ENCODE results near the gene ASTN2. TPM values are rescaled to one million over a fixed set of nuclear protein-coding genes. Genes with fewer than 3 reads are reported as not detected.

Gene ASTN2
- total and polyA plus RNA-seq, 9 of the 15 experiments (the other 6 are each of a cell fraction or from before 2014, with no cell fraction given): 0.56 to 3.5 (median 1.9) TPM

GRCh38 chr9:116456490-116457088 is 958.3 kb downstream of the ASTN2 start (continued):
- TF ChIP-seq FOS (IDR thresholded peaks at IDR 0.05; ENCODE audit: extremely low read depth, insufficient read length) (no peak), ZNF408 (CRISPR knock-in tag; IDR thresholded peaks at IDR 0.05; ENCODE audit: low read depth) (no peak), ZNF316 (IDR thresholded peaks at IDR 0.05) (no peak), NFIX (CRISPR knock-in tag; IDR thresholded peaks at IDR 0.05; ENCODE audit: low read depth) (no peak), MBD2 (IDR thresholded peaks at IDR 0.05; ENCODE audit: borderline replicate concordance, low read depth) (no peak), TCFL5 (CRISPR knock-in tag; conservative IDR thresholded peaks at IDR 0.05) (no peak), ZNF512 (tag; IDR thresholded peaks at IDR 0.05) (no peak), ZNF24 (IDR thresholded peaks at IDR 0.05) (no peak), ZNF583 (CRISPR knock-in tag; IDR thresholded peaks at IDR 0.05) (no peak), ZBTB40 (IDR thresholded peaks at IDR 0.05) (no peak), ZBTB40 (CRISPR knock-in tag; IDR thresholded peaks at IDR 0.05) (no peak), XRCC4 (IDR thresholded peaks at IDR 0.05; ENCODE audit: extremely low read depth, insufficient read depth, insufficient read length) (no peak)

Data from K562 (cell line).